ENCODE results near the gene ECEL1. TPM values are rescaled to one million over a fixed set of nuclear protein-coding genes. Genes with fewer than 3 reads are reported as not detected.
"Not testable (repeated sequence)": the region's sequence is repeated elsewhere in the genome, so short reads cannot be mapped to it uniquely, and the experiment has no call there.

ECEL1 gene
- total RNA-seq, 1 donor from 2014 or later = 0.07 TPM

- intact Hi-C loops (cut with micrococcal nuclease) = loop anchor here (5.0 kb wide), 1 partner anchor 78 kb away; the partner anchor contains the start of gene PRSS56
Measured at GRCh38 chr2:232444409-232445148, 43.1 kb downstream of the ECEL1 start.

- intact Hi-C loops (cut with micrococcal nuclease) = loop anchor here (5.0 kb wide), 1 partner anchor 78 kb away; the partner anchor contains the start of gene PRSS56
Measured at GRCh38 chr2:232443669-232444408, 43.8 kb downstream of the ECEL1 start.

GRCh38 chr2:232443047-232443446 lies 44.6 kb downstream of the ECEL1 start:
- intact Hi-C loops (cut with micrococcal nuclease) = loop anchor here (5.0 kb wide), 1 partner anchor 79 kb away; the partner anchor contains the start of gene PRSS56

GRCh38 chr2:232442431-232442830 lies 45.2 kb downstream of the ECEL1 start:
- intact Hi-C loops (cut with micrococcal nuclease) = loop anchor here (5.0 kb wide), 1 partner anchor 80 kb away; the partner anchor contains the start of gene PRSS56

GRCh38 chr2:232441922-232442321 lies 45.7 kb downstream of the ECEL1 start:
- intact Hi-C loops (cut with micrococcal nuclease) = loop anchor here (2.0 to 5.0 kb wide), 2 partner anchors 80 to 107 kb away; partner anchors contain the start of gene PRSS56

- intact Hi-C loops (cut with micrococcal nuclease) = loop anchor here (2.0 to 5.0 kb wide), 2 partner anchors 81 to 106 kb away; partner anchors contain the start of gene PRSS56
Measured at GRCh38 chr2:232441147-232441651, 46.4 kb downstream of the ECEL1 start.

GRCh38 chr2:232440220-232441018 lies 47.2 kb downstream of the ECEL1 start:
- intact Hi-C loops (cut with micrococcal nuclease) = loop anchor here (1.0 to 5.0 kb wide), 3 partner anchors 82 to 534 kb away; partner anchors contain the start of gene PRSS56

GRCh38 chr2:232439758-232440135 lies 47.9 kb downstream of the ECEL1 start:
- intact Hi-C loops (cut with micrococcal nuclease) = loop anchor here (1.0 to 5.0 kb wide), 3 partner anchors 83 to 533 kb away; partner anchors contain the start of gene PRSS56

GRCh38 chr2:232438951-232439757 lies 48.5 kb downstream of the ECEL1 start:
- intact Hi-C loops (cut with micrococcal nuclease) = no loop called here

GRCh38 chr2:232438091-232438490 lies 49.5 kb downstream of the ECEL1 start:
- intact Hi-C loops (cut with micrococcal nuclease) = no loop called here

GRCh38 chr2:232437195-232437571 lies 50.5 kb downstream of the ECEL1 start:
- intact Hi-C loops (cut with micrococcal nuclease) = no loop called here

GRCh38 chr2:232436381-232437194 lies 51.0 kb downstream of the ECEL1 start:
- intact Hi-C loops (cut with micrococcal nuclease) = no loop called here

GRCh38 chr2:232435805-232436204 lies 51.8 kb downstream of the ECEL1 start:
- intact Hi-C loops (cut with micrococcal nuclease) = no loop called here

- intact Hi-C loops (cut with micrococcal nuclease) = no loop called here
Measured at GRCh38 chr2:232435375-232435648, 52.3 kb downstream of the ECEL1 start.

- intact Hi-C loops (cut with micrococcal nuclease) = no loop called here
Measured at GRCh38 chr2:232434563-232435374, 52.9 kb downstream of the ECEL1 start.

- intact Hi-C loops (cut with micrococcal nuclease) = no loop called here
Measured at GRCh38 chr2:232434091-232434490, 53.5 kb downstream of the ECEL1 start.

- intact Hi-C loops (cut with micrococcal nuclease) = not testable (repeated sequence)
Measured at GRCh38 chr2:232433622-232434021, 54.0 kb downstream of the ECEL1 start.

- intact Hi-C loops (cut with micrococcal nuclease) = no loop called here
Measured at GRCh38 chr2:232432598-232433184, 54.9 kb downstream of the ECEL1 start.

Measured in T-helper 2 cell treated with Interferon-gamma antibody and Interleukin-4, amounts not matched to agents 100 ng/mL and 5 ng/mL, for 36 hours (primary cell).